Panc1 (cell line): ENCODE measurements around the gene ELMO1.

ENCODE experiments used
- POLR2AphosphoS5 ChIP-seq: IDR thresholded peaks from 2 replicates; pipeline ENCODE4 v1.6.1; 2012; ENCODE audit warnings: mild to moderate bottlenecking, low read depth, low read length, moderate library complexity
- SIN3A ChIP-seq: IDR thresholded peaks from 2 replicates; pipeline ENCODE4 v1.6.1; 2012; ENCODE audit warnings: low read depth, mild to moderate bottlenecking, low read length, moderate library complexity, borderline replicate concordance; ENCODE audit not compliant: insufficient read depth
- TCF7L2 ChIP-seq: IDR thresholded peaks from 2 replicates; pipeline ENCODE4 v1.6.1; 2011; ENCODE audit warnings: mild to moderate bottlenecking, low read depth, low read length, inconsistent platforms
- TF ChIP-seq, protein P1 (sequence below): fragments of 450-650 bp; IDR thresholded peaks from 2 replicates; pipeline ENCODE4 v1.5.1; 2017; ENCODE audit warnings: mild to moderate bottlenecking
- TF ChIP-seq, protein P2 (sequence below), 2 experiments: IDR thresholded peaks; 2 replicates each; pipeline ENCODE4 v1.6.1; 2011 to 2012; ENCODE audit warnings: low read depth in 2 of 2, control low read depth in 1 of 2, low read length in 1 of 2, mild to moderate bottlenecking in 1 of 2, moderate library complexity in 1 of 2; ENCODE audit not compliant: insufficient read depth in 1 of 2

DNA sequence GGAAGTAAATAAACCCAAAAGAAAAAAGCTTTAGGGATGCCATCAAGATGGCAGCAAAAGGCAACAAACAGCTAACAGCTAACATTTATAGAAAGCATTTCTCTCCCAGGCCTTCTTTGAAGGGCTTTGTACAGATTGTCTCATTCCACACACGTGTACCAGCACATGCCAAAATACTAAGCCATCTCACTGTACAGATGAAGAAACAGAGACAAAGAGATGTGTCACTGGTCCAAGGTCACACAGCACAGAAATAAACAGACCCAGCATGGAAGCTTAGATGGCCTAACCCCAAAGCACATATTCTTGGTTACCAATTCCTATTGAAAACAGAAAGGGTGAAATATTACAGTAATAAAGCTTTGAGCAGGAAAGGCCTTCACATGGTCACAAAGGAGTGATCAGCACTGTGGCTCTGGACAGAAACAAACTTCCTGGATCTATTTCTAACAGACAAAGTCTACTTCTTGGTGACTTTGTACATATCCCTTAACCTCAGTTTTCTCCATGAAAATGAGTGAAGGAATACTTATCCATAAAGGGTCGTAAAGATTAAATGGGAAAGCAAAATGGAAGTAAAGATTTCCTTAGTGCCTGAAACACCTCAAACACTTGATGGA is 346.0 kb downstream of the ELMO1 start:
- TF ChIP-seq, protein P1, sequence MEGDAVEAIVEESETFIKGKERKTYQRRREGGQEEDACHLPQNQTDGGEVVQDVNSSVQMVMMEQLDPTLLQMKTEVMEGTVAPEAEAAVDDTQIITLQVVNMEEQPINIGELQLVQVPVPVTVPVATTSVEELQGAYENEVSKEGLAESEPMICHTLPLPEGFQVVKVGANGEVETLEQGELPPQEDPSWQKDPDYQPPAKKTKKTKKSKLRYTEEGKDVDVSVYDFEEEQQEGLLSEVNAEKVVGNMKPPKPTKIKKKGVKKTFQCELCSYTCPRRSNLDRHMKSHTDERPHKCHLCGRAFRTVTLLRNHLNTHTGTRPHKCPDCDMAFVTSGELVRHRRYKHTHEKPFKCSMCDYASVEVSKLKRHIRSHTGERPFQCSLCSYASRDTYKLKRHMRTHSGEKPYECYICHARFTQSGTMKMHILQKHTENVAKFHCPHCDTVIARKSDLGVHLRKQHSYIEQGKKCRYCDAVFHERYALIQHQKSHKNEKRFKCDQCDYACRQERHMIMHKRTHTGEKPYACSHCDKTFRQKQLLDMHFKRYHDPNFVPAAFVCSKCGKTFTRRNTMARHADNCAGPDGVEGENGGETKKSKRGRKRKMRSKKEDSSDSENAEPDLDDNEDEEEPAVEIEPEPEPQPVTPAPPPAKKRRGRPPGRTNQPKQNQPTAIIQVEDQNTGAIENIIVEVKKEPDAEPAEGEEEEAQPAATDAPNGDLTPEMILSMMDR = no peak
- TF ChIP-seq POLR2AphosphoS5 = no peak
- TF ChIP-seq, protein P2, sequence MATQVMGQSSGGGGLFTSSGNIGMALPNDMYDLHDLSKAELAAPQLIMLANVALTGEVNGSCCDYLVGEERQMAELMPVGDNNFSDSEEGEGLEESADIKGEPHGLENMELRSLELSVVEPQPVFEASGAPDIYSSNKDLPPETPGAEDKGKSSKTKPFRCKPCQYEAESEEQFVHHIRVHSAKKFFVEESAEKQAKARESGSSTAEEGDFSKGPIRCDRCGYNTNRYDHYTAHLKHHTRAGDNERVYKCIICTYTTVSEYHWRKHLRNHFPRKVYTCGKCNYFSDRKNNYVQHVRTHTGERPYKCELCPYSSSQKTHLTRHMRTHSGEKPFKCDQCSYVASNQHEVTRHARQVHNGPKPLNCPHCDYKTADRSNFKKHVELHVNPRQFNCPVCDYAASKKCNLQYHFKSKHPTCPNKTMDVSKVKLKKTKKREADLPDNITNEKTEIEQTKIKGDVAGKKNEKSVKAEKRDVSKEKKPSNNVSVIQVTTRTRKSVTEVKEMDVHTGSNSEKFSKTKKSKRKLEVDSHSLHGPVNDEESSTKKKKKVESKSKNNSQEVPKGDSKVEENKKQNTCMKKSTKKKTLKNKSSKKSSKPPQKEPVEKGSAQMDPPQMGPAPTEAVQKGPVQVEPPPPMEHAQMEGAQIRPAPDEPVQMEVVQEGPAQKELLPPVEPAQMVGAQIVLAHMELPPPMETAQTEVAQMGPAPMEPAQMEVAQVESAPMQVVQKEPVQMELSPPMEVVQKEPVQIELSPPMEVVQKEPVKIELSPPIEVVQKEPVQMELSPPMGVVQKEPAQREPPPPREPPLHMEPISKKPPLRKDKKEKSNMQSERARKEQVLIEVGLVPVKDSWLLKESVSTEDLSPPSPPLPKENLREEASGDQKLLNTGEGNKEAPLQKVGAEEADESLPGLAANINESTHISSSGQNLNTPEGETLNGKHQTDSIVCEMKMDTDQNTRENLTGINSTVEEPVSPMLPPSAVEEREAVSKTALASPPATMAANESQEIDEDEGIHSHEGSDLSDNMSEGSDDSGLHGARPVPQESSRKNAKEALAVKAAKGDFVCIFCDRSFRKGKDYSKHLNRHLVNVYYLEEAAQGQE (IDR thresholded peaks at IDR 0.05; ENCODE audit: insufficient read depth in 1 of 2, low read depth in 2 of 2, low read length in 1 of 2) = no peak
- TF ChIP-seq SIN3A = no peak
- TF ChIP-seq TCF7L2 = no peak
